SH-SY5Y (cell line): ENCODE measurements around the gene ENO3.

Experiments
- GATA2 ChIP-seq: IDR thresholded peaks from 2 replicates; pipeline ENCODE4 v1.6.1; 2011; ENCODE audit warnings: mild to moderate bottlenecking, low read depth, low read length
- GATA3 ChIP-seq: IDR thresholded peaks from 2 replicates; pipeline ENCODE4 v1.6.1; 2011; ENCODE audit warnings: low read depth, mild to moderate bottlenecking, low read length, moderate library complexity

- no peak for TF ChIP-seq GATA3
- TF ChIP-seq GATA2: no peak
These were observed 22.6 kb downstream of the ENO3 start for GRCh38 chr17:4973256-4974114.
